Stimulated activated CD8-positive, alpha-beta memory T cell treated with anti-CD3 and anti-CD28 coated beads, Interleukin-15, amount 100 ng/mL, for 48 hours (primary cell): ENCODE results near the gene CAMTA1.

Source experiments
- DNase-seq, 2 donors: peaks; one replicate each; pipeline ENCODE4 v3.0.0-alpha.2; 2020; ENCODE audit warnings: low read depth in 2 of 2

Gene CAMTA1

DNA sequence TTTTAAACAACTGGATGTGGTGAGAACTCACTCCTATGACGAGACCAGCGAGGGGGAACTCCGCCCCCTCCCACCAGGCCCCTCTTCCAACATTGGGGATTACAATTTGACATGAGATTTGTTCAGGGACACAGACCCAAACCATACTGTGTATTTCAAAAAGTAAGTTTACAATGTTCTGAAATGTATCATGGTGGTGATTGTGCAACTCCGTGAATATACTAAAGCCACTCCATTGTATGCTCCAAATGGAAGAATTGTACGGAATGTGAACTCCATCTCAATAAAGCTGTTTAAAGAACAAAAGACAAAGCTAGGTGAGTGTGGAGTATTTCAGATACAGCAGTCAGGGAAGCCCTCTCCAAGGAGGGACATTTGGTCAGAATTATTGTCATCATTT lies 553.8 kb downstream of the CAMTA1 start:
- no peak for DNase-seq

DNA sequence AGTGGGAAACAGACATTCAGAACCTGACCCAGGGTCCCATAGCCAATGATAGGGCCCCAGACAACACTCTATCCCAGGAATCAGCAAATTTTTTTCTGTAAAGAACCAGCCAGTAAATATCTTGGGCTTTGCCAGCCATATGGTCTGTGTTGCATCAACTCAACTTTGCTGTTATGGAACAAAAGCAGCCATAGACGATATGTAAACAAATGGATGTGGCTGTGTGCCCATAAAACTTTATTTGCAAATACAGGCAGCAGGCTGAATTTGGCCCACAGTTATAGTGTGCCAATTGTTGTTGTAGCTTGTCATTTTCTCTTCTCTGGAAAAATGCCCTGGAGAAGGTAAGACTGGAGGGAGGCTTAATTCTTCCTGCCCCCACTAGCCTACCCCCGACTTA lies 554.7 kb downstream of the CAMTA1 start:
- no peak for DNase-seq

DNA sequence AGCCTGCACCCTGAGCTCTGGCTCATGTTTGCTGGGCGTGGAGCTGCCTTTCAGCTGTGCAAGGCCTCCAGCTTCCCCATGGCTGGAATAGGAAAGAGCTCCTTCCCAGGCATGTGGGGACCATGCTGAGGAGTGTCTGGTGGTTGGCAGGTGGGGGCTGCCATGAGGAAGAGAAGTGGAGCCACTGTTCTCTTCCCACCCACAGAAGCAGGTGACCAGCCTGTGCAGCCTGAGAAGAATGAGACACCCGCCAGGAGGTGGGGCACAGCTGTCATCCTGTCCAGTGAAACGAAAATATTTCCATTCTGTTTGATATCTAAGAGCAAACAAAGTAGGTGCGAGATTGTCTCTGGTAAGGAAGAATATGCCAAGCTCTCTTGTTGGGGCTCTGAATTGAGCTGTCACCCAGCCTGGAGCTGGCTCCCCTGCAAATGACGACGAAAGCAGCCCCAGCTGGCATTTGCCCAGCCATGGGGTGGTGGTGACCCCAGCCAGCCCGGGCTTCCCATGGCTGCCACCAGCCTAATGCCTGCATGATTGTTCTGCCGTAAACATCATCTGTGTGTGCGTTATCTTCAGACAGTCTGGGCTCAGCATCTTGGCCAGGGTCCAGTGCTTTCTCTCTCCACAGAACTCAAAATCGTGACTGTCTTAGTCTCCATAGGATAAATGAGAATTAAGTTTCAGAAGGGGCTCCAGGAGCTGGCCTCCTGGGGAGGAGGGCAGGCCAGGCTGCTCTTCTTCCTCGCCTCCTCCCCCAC lies 556.1 kb downstream of the CAMTA1 start:
- no peak for DNase-seq

DNA sequence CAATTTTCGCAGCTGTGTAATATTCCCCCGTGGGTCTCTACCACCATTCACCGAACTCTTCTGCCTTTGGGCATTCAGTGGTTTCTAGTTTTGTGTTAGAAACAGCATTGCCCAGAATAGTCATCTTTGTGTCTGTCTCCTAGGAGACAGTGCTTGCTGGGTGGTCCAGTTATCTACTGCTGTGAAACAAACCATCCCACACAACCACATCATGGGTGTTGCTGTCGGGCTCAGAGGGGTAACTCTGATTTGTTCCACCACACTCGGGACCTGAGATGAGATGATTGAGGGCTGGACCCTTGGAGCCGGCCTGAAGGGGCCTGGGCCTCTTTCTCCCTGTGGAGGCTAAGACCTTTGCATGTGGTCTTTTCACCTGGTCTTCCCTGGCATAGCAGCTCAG lies 558.6 kb downstream of the CAMTA1 start:
- no peak for DNase-seq

DNA sequence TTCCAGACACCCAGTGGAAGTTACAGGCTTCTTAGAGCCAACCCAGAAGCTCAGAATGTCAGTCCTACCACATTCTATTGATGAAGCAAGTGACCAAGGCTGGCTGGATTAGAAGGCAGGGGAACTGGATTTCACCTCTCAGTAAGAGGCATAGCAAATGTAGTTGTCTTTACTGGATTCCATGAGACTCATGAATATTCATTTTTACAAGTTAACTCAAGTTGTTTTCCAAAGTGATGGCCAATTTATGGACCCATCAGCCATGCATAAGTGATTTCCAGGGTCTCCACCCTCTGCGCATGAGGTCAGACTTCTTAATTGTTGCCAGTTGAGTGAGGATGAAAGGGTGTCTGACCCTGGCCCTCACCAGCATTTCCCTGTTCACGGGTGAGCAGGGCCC lies 559.0 kb downstream of the CAMTA1 start:
- no peak for DNase-seq

DNA sequence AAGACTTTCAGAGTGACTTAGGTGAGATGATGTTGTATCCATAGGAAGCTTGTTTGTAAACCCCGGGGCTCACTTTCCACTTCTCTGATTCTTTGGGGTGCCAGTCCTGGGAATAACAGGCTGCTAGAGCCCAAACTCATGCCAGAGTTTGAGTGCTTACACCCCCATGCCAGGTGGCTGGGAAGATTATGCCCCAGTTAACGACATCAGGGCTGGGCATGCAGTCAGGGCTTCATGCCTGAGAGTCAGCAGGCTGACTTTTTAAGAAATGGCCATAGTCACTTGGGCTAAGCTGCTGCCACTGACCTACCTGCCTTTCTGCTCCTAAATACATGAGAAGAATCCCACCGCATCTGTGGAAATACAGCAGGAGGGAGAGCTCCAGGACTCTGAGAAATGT lies 560.3 kb downstream of the CAMTA1 start:
- DNase-seq = no peak

DNA sequence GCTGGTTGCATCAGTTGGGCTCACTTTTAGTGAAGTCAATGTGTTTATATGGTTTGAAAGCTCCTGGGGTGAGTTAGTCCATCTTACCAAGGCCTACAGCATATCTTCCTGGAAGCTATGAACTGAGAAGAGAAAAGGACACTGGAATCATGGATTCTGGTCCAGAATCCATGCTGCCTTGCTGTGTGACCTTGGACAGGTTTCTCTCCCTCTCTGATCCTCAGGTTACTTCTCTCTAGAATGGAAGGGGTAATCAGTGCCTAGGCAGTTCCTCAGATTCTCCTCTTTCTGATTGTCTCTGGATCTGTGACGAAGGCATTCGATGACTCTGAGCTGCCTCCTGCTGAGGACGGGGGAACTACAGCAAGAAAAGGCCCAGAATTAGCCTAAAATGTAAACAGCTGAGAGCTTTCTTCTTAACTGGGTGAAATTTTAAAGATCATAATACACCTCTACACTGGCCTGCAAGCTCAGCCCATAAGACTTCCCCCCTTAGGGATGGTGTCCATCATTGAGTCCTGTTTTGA lies 560.9 kb downstream of the CAMTA1 start:
- no peak for DNase-seq

DNA sequence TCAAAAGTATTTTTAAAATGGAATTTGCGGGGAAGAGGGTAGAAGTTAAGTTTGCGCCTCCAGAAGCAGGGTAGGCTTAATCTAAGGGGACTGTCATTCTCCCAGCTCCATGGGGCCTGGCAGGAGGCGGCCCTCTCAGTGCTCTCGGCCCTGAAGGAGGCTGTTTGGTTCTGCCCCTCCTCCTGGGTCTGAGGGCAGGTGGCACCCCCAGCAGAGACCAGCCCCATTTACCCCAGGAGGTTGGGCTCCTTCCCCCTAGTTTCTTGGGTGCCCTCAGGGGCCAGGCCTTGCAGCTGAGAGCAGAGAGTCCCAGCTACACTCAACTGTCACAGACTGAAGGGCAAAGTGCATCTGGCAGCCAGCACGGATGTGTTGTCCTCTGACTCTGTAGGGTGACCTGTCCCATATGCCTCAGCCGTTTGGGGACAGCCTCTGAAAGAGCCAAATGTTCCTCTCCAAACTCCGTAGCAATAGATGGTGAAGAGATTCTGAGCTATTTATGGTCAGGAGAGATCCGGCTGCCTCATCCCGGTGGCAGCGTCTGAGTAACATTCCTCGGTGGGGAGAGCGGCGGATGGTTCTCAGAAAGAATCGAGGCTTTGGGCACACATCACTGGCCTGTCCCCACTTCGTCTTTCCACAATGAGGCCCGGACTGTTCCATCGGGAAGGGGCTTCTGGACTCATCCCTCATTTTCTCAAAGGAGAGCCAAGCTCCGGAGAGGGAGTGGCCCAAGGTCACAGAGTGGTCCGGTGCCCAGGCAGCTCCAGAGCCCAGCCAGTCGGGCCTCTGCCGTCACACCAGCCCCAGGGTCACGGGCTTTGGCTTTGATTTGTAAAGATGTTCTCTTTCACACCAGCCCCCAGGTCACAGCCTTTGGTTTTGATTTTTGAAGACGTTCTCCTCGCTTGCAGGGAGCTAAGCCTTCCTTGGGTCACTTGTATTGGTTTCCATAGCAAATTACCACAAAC lies 561.6 kb downstream of the CAMTA1 start:
- no peak for DNase-seq

DNA sequence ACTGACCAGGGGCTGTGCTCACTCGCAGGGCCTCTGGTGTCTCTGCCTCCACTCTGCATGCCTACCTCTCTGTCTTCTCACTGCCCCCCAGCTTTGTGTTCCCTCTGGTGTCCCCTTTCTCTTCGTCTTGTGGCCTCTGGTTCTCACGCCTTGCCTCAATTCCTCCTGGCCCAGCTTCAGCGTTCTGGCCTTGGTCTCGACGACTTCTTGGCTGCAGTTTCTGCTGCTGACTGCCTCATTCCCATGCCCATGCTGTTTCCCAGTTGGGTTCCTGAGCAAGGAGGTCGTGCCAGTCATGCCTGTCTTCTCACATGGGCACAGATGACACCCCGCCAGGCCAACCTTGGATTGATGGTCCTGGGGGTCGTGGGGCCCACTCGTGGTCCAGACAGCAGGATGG lies 562.8 kb downstream of the CAMTA1 start:
- no peak for DNase-seq

DNA sequence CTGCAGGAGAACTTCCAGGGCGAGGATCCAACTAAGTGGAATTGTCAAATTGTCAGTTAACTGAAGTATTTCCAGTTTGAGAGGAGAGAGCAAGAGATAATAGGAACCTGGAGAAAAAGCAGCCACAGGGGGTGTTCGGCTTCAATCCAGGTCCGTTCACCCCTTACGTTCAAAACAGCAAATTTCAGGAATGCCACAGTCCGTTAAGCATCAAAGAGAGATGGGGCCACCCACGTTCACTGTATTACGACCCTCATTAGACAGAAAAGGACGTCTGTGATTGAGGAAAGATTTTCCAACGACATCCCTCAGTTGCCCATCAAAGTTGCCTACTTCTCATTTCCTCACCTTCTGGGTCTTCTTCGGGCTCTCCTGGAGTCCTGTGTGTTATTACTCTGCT lies 563.3 kb downstream of the CAMTA1 start:
- no peak for DNase-seq

DNA sequence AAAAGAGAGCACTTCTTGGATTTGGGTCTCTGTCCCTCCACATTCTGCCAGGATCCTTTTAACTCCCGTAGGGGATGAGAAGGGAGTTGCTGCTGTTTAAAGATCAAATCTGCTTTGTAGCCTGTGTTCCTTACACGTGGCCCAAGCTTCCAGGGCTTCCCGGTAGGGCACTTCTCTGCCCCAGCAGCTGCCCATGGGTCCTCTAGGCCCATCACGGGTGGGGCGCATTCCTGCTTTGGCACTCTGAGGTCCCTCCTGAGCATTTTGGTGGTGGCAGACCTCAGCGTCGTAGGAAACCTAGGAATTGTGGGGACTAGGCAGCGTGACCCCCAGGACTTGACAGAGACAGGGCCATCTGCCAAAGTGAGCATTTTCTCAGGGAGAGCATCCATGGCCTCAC lies 565.5 kb downstream of the CAMTA1 start:
- no peak for DNase-seq

DNA sequence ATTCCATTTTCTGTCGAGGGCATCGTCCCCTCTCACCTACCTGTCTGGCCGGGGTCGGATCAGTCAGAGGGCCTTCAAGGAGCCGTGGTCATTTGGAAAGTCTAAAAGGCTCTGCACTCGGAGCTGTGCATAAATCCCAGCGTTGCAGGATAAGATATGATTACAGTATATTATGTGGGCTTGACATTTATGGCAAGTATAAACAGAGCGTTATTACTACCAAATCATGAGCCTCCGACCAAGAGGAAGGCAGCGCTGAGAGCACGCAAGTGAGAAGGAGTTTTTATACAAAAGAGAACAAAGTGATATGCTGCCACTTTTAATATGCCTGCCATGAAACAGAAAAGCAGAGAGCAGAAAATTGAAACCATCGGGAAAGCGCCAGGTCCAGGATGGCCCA lies 566.4 kb downstream of the CAMTA1 start:
- DNase-seq = no peak

DNA sequence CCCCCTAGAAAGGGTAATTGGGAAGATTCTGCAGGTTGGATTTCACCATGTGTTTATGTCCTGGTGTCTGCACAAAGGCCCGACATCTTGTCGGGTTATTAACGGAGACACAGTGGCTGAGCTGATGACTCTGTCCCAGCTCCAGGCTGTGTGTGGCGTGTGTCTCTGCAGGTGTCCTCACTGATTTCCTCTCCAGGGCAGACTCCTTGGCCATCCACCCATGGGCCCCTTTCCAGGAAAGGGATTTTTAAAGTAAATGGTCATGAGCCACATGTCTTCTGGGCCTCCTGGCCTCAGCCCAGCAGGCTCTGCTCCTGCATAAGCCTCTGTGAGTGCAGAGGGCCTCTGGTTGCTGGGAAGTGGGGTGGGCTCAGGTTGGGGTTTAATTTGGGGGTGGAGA lies 567.1 kb downstream of the CAMTA1 start:
- no peak for DNase-seq

DNA sequence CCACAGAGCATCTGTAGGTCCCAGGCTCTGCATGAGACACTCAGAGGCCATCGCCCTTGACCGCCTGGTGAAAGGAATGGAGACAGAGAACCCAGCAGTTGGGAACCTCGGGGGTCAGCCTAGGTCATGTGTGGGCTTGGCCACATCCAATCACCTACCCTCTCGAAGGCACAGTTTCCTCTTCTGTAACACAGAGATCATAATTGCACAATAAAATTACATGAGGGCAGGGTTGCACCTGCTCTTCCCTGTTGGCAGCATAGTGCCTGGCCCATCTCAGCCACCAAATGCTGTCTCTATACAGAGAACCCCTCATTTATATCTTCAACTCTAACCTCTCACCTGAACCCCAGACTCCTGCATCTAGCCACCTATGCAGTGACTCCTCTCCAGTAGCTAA lies 567.7 kb downstream of the CAMTA1 start:
- no peak for DNase-seq

DNA sequence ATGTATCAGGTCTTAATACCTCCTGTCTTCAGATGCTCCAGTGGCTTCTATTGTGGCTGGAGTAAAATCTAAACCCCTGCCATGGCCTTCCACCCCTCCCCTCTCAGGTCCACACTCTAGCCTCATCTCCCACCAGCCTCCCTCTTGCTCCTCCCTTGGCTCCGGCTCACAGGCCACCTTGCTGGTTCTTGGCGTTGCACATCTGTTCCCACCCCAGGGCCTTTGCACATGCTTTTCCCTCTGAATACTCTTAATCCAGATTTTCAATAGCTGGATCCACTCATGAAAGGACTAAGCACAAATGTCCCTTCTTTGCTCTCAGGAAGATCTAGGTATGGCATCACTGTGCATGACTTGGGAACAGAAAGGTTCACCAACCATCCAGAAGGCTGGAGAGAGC lies 570.4 kb downstream of the CAMTA1 start:
- no peak for DNase-seq

DNA sequence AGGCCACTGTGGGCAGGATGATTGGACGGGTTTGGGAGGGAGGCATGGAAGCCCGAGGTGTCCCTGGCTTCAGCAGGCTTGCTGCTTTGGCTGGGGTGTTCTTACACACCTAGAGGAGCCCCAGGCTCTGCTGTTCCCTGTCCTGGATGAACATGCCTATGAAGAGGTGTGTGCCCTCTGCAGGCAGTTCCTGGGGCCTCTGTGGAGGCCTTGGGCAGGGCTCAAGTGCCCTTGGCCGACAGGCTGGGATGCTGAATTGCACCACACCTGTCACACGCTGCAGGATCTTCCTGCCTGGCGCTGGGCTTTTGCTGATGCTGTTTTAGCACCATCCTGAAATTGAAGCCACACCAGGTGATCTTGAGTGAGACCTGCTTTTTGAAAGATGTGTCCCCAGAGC lies 570.8 kb downstream of the CAMTA1 start:
- no peak for DNase-seq

DNA sequence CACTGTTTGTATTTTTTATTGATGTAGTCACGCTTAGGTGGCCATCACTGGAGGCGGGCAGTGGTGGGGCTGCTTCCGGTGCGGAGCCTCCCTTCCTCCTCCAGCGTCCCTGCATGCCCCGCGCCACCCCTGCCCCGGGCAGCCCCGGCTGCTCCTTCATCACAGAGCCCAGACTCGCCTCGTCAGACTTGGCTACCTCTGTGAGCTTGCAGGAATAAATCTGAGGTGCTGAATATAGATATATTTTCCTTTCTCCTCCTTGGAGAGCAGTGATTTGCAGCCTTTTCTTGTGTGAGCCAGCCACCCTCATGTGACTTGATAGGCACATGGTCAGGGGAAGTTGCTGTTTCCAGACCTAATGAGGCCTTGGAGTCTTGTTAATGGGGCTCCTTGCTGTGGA lies 573.2 kb downstream of the CAMTA1 start:
- no peak for DNase-seq

DNA sequence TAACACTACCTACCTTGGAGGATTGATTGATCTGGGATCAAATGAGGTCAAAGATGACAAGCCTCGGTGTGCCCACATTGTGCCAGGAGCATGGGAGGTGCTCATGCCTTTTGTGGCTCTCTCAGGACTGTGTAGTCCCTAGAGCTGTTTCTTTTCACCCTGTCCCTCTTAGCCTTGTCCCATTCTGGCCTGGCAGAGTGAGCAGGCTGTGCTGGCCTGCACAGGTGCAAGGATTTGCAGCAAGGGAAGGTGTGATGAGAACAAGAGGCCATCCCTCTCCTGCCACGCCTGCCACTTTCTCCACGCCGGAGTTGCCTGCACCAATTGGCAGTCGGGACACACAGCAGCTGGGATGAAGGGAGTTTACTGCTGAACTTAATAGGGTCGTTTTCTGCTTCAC lies 575.3 kb downstream of the CAMTA1 start:
- no peak for DNase-seq

DNA sequence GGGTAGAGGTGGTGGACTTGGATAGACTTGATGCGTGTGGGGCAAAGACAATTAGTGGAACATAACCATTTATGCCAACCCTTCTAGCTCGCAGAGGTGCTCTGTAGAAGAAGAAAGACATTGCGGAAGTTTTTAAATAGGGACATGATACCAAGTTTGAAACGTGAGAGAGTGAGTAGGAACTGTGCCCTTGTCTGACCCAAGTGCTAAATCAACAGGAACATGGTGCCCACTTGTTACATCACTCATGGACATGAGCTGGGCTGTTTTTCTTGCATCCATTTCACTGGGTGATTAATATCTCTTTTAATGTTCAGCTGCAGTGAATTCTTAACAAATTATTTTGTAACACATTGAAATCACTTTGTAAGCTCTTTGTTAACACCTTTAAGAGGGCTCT lies 577.7 kb downstream of the CAMTA1 start:
- no peak for DNase-seq

DNA sequence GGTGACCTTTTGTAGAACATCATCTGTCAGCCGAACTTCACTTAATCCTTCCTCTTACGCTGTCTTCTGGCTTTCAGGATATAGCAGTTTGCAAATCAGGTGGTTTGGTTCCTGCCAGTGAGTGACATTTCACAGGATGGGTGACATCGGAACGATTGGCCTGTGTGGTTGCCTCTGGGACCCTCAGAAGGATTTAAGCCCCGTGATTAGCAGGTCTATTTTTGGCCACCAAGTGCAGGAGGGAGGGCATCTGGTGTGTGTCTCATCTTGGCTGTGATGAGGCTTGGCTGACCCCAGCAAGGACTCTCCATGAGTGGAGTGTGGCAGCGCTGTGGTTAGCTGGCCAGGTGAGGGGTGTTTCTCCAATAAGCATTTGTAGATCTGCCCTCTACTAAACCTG lies 578.2 kb downstream of the CAMTA1 start:
- DNase-seq = no peak

DNA sequence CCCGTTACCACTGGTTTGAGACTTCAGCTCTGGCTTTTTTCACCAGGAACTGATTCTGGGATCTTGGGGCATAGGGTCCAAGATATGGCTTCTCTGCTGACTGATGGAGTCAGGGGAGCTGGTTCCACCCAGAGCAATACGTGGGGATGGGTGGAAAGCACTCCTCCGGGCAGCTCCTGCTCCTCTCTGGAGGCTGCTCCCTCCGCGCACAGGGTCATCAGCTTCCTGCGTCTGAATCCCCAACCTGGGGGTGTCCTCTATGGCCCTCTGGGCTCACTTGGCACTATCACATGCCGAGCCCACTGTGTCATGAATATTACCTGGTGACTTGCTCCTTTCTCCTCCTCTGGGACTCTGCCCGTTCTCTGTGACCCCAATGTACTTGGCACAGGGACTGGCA lies 580.5 kb downstream of the CAMTA1 start:
- no peak for DNase-seq

DNA sequence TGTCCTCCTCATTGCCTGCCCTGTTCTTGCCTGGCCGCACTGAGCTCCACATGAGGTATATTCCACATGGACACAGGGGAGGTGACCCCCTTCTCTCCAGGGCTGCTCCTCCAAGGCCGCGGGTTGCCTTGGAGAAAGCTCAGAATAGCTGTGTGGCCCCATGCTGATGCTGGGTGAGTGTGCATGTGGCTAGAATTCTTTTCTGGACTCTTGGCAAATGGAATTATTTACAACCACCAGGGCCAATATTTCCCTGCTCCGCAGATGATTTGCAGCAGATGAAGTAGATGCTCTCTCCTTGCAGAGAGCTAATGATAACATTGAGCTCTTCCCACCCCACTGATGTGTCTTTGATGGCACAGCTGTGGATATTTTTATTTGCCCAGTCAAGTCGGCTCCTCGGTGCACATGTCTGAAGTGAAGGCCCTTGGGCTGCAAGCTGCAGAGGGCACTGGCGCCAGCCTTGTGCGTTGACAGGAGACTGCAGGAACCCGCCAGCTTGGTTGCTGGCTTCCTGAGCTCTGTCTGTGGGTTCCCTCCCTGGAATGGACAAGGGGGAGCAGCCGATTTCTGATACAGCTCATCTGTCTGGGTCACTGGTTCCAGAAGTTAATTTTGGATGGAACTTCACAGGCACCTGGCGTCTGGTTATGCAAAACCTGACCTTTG lies 581.2 kb downstream of the CAMTA1 start:
- no peak for DNase-seq
